ENCODE results near the gene LZIC. TPM values are rescaled to one million over a fixed set of nuclear protein-coding genes. Genes with fewer than 3 reads are reported as not detected.

LZIC gene
- total and polyA plus RNA-seq, 2 donors (not counting 1 experiment from before 2014, with no cell fraction given) = 26.9 to 33.5 TPM

GRCh38 chr1:9901148-9902059, 41.8 kb downstream of the LZIC start:
- H3K4me2 ChIP-seq (ENCODE audit: extremely low read depth, insufficient read depth, low read length) = no peak overlapping the region
- no peak overlapping the region for H2AFZ ChIP-seq (ENCODE audit: low read length)
- no peaks in the 10 kb centered on the region for H3K79me2 ChIP-seq (ENCODE audit: control insufficient read depth, insufficient read depth, low read length)
- no peak for DNase-seq (ENCODE audit: low read depth in 2 of 2)
- no peak overlapping the region for H3K4me3 ChIP-seq (replicated peaks in 1 of 4; ENCODE audit: control extremely low read depth in 1 of 4, insufficient read depth in 1 of 4, low read depth in 3 of 4, low read length in 4 of 4)
- TF ChIP-seq EZH2 (IDR thresholded peaks at IDR 0.05; ENCODE audit: low read length, missing control alignments) = no peak
- no peak for TF ChIP-seq CTCF (conservative IDR thresholded peaks at IDR 0.05 in 1 of 2, IDR thresholded peaks at IDR 0.05 in 1 of 2; ENCODE audit: low read depth in 1 of 2, low read length in 2 of 2)
- H3K27ac ChIP-seq (ENCODE audit: insufficient read depth, low read length) = no peak overlapping the region
- H4K20me1 ChIP-seq (ENCODE audit: control insufficient read depth, extremely low read depth, insufficient read depth, low read length) = no peaks in the 10 kb centered on the region
- H3K9ac ChIP-seq (ENCODE audit: insufficient read depth, low read length) = no peak overlapping the region
- H3K9me3 ChIP-seq (ENCODE audit: control insufficient read depth, insufficient read depth, low read depth, low read length) = no peaks in the 10 kb centered on the region
- H3K27me3 ChIP-seq (ENCODE audit: control insufficient read depth, insufficient read depth, low read length) = no peaks in the 10 kb centered on the region
- no peaks in the 10 kb centered on the region for H3K4me1 ChIP-seq (ENCODE audit: control insufficient read depth, extremely low read depth, insufficient read depth, low read length)
- H3K36me3 ChIP-seq (ENCODE audit: control insufficient read depth, insufficient read depth, low read length) = no peaks in the 10 kb centered on the region

- no peaks in the 10 kb centered on the region for H3K79me2 ChIP-seq (ENCODE audit: control insufficient read depth, insufficient read depth, low read length)
- H3K9me3 ChIP-seq (ENCODE audit: control insufficient read depth, insufficient read depth, low read depth, low read length) = no peaks in the 10 kb centered on the region
- H3K36me3 ChIP-seq (ENCODE audit: control insufficient read depth, insufficient read depth, low read length) = no peaks in the 10 kb centered on the region
- no peaks in the 10 kb centered on the region for H4K20me1 ChIP-seq (ENCODE audit: control insufficient read depth, extremely low read depth, insufficient read depth, low read length)
- H3K27ac ChIP-seq (ENCODE audit: insufficient read depth, low read length) = no peak overlapping the region
- no peak overlapping the region for H3K4me3 ChIP-seq (replicated peaks in 1 of 4; ENCODE audit: control extremely low read depth in 1 of 4, insufficient read depth in 1 of 4, low read depth in 3 of 4, low read length in 4 of 4)
- H3K4me2 ChIP-seq (ENCODE audit: extremely low read depth, insufficient read depth, low read length) = no peak overlapping the region
- H3K4me1 ChIP-seq (ENCODE audit: control insufficient read depth, extremely low read depth, insufficient read depth, low read length) = no peaks in the 10 kb centered on the region
- no peak overlapping the region for H3K9ac ChIP-seq (ENCODE audit: insufficient read depth, low read length)
- H3K27me3 ChIP-seq (ENCODE audit: control insufficient read depth, insufficient read depth, low read length) = no peaks in the 10 kb centered on the region
- peak in 1 of 2 donors; percentile 29 for DNase-seq (ENCODE audit: low read depth in 2 of 2)
- TF ChIP-seq CTCF (conservative IDR thresholded peaks at IDR 0.05 in 1 of 2, IDR thresholded peaks at IDR 0.05 in 1 of 2; ENCODE audit: low read depth in 1 of 2, low read length in 2 of 2) = no peak
- H2AFZ ChIP-seq (ENCODE audit: low read length) = no peak overlapping the region
Observed at GRCh38 chr1:9900142-9901043, 42.8 kb downstream of the LZIC start.

- H3K9ac ChIP-seq (ENCODE audit: insufficient read depth, low read length) = no peak overlapping the region
Observed at GRCh38 chr1:9894115-9894514, 49.1 kb downstream of the LZIC start.

More at GRCh38 chr1:9894115-9894514, 49.1 kb downstream of the LZIC start:
- H3K4me2 ChIP-seq (ENCODE audit: extremely low read depth, insufficient read depth, low read length) = no peak overlapping the region
- H3K9me3 ChIP-seq (ENCODE audit: control insufficient read depth, insufficient read depth, low read depth, low read length) = no peaks in the 10 kb centered on the region
- no peak for DNase-seq (ENCODE audit: low read depth in 2 of 2)
- H2AFZ ChIP-seq (ENCODE audit: low read length) = no peak overlapping the region
- no peaks in the 10 kb centered on the region for H4K20me1 ChIP-seq (ENCODE audit: control insufficient read depth, extremely low read depth, insufficient read depth, low read length)
- no peaks in the 10 kb centered on the region for H3K79me2 ChIP-seq (ENCODE audit: control insufficient read depth, insufficient read depth, low read length)
- peaks cover 35% of the 10 kb centered on the region for H3K4me1 ChIP-seq (ENCODE audit: control insufficient read depth, extremely low read depth, insufficient read depth, low read length)
- H3K4me3 ChIP-seq (replicated peaks in 1 of 4; ENCODE audit: control extremely low read depth in 1 of 4, insufficient read depth in 1 of 4, low read depth in 3 of 4, low read length in 4 of 4) = no peak overlapping the region
- H3K36me3 ChIP-seq (ENCODE audit: control insufficient read depth, insufficient read depth, low read length) = no peaks in the 10 kb centered on the region
- H3K27ac ChIP-seq (ENCODE audit: insufficient read depth, low read length) = peak overlapping the region; percentile 48
- H3K27me3 ChIP-seq (ENCODE audit: control insufficient read depth, insufficient read depth, low read length) = no peaks in the 10 kb centered on the region
- TF ChIP-seq CTCF (conservative IDR thresholded peaks at IDR 0.05 in 1 of 2, IDR thresholded peaks at IDR 0.05 in 1 of 2; ENCODE audit: low read depth in 1 of 2, low read length in 2 of 2) (no peak), EZH2 (IDR thresholded peaks at IDR 0.05; ENCODE audit: low read length, missing control alignments) (no peak)
